Measurements from ENCODE around the gene ZXDC. TPM values are rescaled to one million over a fixed set of nuclear protein-coding genes. Genes with fewer than 3 reads are reported as not detected.
A peak's percentile ranks its signal among the peaks of the same experiment; 100 is the strongest.

The ZXDC gene
- total and polyA plus RNA-seq, 11 donors: 8.7 to 40.3 (median 19.3) TPM

- peak in 2 of 5 donors; percentile 8 to 14 for DNase-seq
Observed at GRCh38 chr3:126480206-126480605, 4.5 kb upstream of the ZXDC start.

GRCh38 chr3:126479642-126480041 lies 4.0 kb upstream of the ZXDC start:
- DNase-seq (peak in 2 of 5 donors; percentile 7 to 11), ATAC-seq (no peak)
- no peaks in the 10 kb centered on the region for H3K9me3 ChIP-seq

More at GRCh38 chr3:126480206-126480605, 4.5 kb upstream of the ZXDC start:
- Histone ChIP-seq H3K4me1 (peaks cover 0 to 9% (median 4%) of the 10 kb centered on the region in 12 donors), H3K9me3 (no peaks in the 10 kb centered on the region), H3K36me3 (no peaks in the 10 kb centered on the region), H3K4me3 (no peak overlapping the region), H3K27me3 (no peaks in the 10 kb centered on the region), H3K27ac (no peak overlapping the region)
- intact Hi-C loops (cut with DNase I): no loop called here
- WGBS, 4 donors: 75 to 82% (median 80%) methylated on average over 5 of the region's 5 CpGs
- TF ChIP-seq CTCF (IDR thresholded peaks at IDR 0.05) (no peak), POLR2A (IDR thresholded peaks at IDR 0.05) (no peak)
- no peak for ATAC-seq

GRCh38 chr3:126478581-126479310 lies 3.1 kb upstream of the ZXDC start:
- Histone ChIP-seq H3K9me3 (no peaks in the 10 kb centered on the region), H3K4me3 (no peak overlapping the region), H3K36me3 (no peaks in the 10 kb centered on the region), H3K27me3 (no peaks in the 10 kb centered on the region), H3K4me1 (peaks cover 0 to 23% (median 16%) of the 10 kb centered on the region in 12 donors), H3K27ac (no peak overlapping the region)
- TF ChIP-seq CTCF (IDR thresholded peaks at IDR 0.05) (no peak), POLR2A (IDR thresholded peaks at IDR 0.05) (no peak)
- no peak for ATAC-seq
- 96 to 98% (median 96%) methylated on average over 13 to 14 of the region's 14 CpGs for WGBS, 4 donors
- intact Hi-C loops (cut with DNase I): loop anchor here in 2 of 10 donors (10.0 kb wide), 2 partner anchors 124 to 224 kb away; partner anchors contain the start of gene KLF15 (in 1 of the 2)
- DNase-seq: peak in 2 of 5 donors; percentile 12 to 14

More at GRCh38 chr3:126479642-126480041, 4.0 kb upstream of the ZXDC start:
- Histone ChIP-seq H3K4me3 (no peak overlapping the region), H3K36me3 (no peaks in the 10 kb centered on the region), H3K27me3 (no peaks in the 10 kb centered on the region), H3K4me1 (peaks cover 0 to 14% (median 7%) of the 10 kb centered on the region in 12 donors), H3K27ac (no peak overlapping the region)
- intact Hi-C loops (cut with DNase I): loop anchor here in 2 of 10 donors (10.0 kb wide), 2 partner anchors 125 to 225 kb away; partner anchors contain the start of gene KLF15 (in 1 of the 2)
- TF ChIP-seq CTCF (IDR thresholded peaks at IDR 0.05): no peak
- no peak for TF ChIP-seq POLR2A (IDR thresholded peaks at IDR 0.05)
- WGBS, 4 donors: 76 to 100% (median 91%) methylated on average over 1 of the region's 1 CpG

GRCh38 chr3:126477061-126477380 lies 1.3 kb upstream of the ZXDC start:
- Histone ChIP-seq H3K27me3 (no peaks in the 10 kb centered on the region), H3K4me3 (no peak overlapping the region), H3K36me3 (peaks cover 0 to 3% (median 0%) of the 10 kb centered on the region in 9 donors), H3K4me1 (peaks cover 0 to 40% (median 33%) of the 10 kb centered on the region in 12 donors), H3K9me3 (no peaks in the 10 kb centered on the region), H3K27ac (no peak overlapping the region)
- intact Hi-C loops (cut with DNase I): loop anchor here in 2 of 10 donors (10.0 kb wide), 2 partner anchors 122 to 222 kb away; partner anchors contain the start of gene KLF15 (in 1 of the 2)
- peak in 1 of 5 donors; percentile 17 for DNase-seq
- WGBS, 4 donors: 40 to 56% (median 46%) methylated on average over 4 of the region's 4 CpGs
- TF ChIP-seq POLR2A (IDR thresholded peaks at IDR 0.05) (no peak), CTCF (IDR thresholded peaks at IDR 0.05) (no peak)
- no peak for ATAC-seq
